ENCODE measurements around the gene ZNF354B.
"Not testable (repeated sequence)": the region's sequence is repeated elsewhere in the genome, so short reads cannot be mapped to it uniquely, and the experiment has no call there.

Gene ZNF354B

GRCh38 chr5:178860615-178861014 is 862 bp downstream of the ZNF354B start:
- Histone ChIP-seq H3K36me3 (replicated peaks in 1 of 2; ENCODE audit: control insufficient read depth in 2 of 2, insufficient read depth in 2 of 2, low read length in 2 of 2) (peaks cover 2 to 43% of the 10 kb centered on the region in 2 donors), H3K4me3 (ENCODE audit: low read length in 2 of 2) (peak overlapping the region in 1 of 2 donors; percentile 62), H2AFZ (ENCODE audit: low read length) (peak overlapping the region; percentile 80), H3K4me2 (ENCODE audit: insufficient read depth, low read length, poor library complexity, severe bottlenecking) (peak overlapping the region; percentile 69), H3K9me3 (replicated peaks in 1 of 2; ENCODE audit: control insufficient read depth in 2 of 2, insufficient read depth in 1 of 2, low read depth in 1 of 2, low read length in 2 of 2) (peaks cover 2 to 50% of the 10 kb centered on the region in 2 donors)
- not testable (repeated sequence) for H3K23ac ChIP-seq (ENCODE audit: low read depth, low read length, poor library complexity); H2BK12ac ChIP-seq (ENCODE audit: low read length); H2BK120ac ChIP-seq (ENCODE audit: low read depth, low read length); H4K8ac ChIP-seq (ENCODE audit: low read depth, low read length); H3K4me1 ChIP-seq (ENCODE audit: control insufficient read depth in 2 of 2, insufficient read depth in 1 of 2, low read depth in 1 of 2, low read length in 2 of 2); H2BK5ac ChIP-seq (ENCODE audit: low read length); H3K27ac ChIP-seq (replicated peaks; ENCODE audit: low read length); H3K79me1 ChIP-seq (ENCODE audit: low read depth, low read length); H3K27me3 ChIP-seq (ENCODE audit: control insufficient read depth in 3 of 3, insufficient read depth in 3 of 3, low read depth in 1 of 3, low read length in 3 of 3); H2BK15ac ChIP-seq (ENCODE audit: low read length); H3K9ac ChIP-seq (ENCODE audit: low read depth, low read length, poor library complexity); H3K4ac ChIP-seq (ENCODE audit: low read length); H3K18ac ChIP-seq (ENCODE audit: low read length); H4K91ac ChIP-seq (ENCODE audit: low read depth, low read length, poor library complexity); H2AK5ac ChIP-seq (ENCODE audit: low read depth, low read length); DNase-seq (ENCODE audit: low spot score); H3K14ac ChIP-seq (ENCODE audit: low read length)
- no CpG with 5 or more reads among the region's 31 CpGs for WGBS, 2 donors (ENCODE audit: extremely low coverage in 2 of 2, insufficient read length in 2 of 2, insufficient replicate concordance in 1 of 2)

DNA sequence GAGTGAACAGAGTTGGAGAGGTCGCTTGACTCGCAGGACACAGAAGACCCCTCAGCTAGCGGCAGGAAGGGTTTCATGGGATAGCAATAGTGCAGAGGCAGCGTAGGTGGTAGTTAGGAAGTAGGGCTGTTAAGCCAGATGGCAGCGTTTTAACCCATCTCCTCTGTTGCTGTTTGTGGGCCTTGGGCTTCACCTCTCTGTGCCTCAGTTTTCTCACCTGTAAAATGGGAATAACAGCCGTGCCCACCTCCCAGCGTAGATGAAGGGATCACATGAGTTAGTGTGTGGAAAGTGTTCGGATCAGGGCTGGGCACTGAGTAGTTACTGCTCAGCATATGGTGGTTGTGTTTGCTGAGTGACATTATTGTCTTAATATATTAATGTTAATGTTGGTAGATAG is 1.9 kb downstream of the ZNF354B start:
- Histone ChIP-seq H3K4me3 (ENCODE audit: low read length in 2 of 2) (peak overlapping the region in 1 of 2 donors; percentile 29), H3K27me3 (ENCODE audit: control insufficient read depth in 3 of 3, insufficient read depth in 3 of 3, low read depth in 1 of 3, low read length in 3 of 3) (no peaks in the 10 kb centered on the region), H4K91ac (ENCODE audit: low read depth, low read length, poor library complexity) (no peak overlapping the region), H2BK5ac (ENCODE audit: low read length) (no peak overlapping the region), H3K79me1 (ENCODE audit: low read depth, low read length) (peaks cover 2% of the 10 kb centered on the region), H3K9ac (ENCODE audit: low read depth, low read length, poor library complexity) (no peak overlapping the region), H3K4ac (ENCODE audit: low read length) (no peak overlapping the region), H3K4me2 (ENCODE audit: insufficient read depth, low read length, poor library complexity, severe bottlenecking) (no peak overlapping the region), H3K9me3 (replicated peaks in 1 of 2; ENCODE audit: control insufficient read depth in 2 of 2, insufficient read depth in 1 of 2, low read depth in 1 of 2, low read length in 2 of 2) (peaks cover 2 to 61% of the 10 kb centered on the region in 2 donors), H3K4me1 (ENCODE audit: control insufficient read depth in 2 of 2, insufficient read depth in 1 of 2, low read depth in 1 of 2, low read length in 2 of 2) (peaks cover 0 to 5% of the 10 kb centered on the region in 2 donors), H2AK5ac (ENCODE audit: low read depth, low read length) (no peak overlapping the region), H3K14ac (ENCODE audit: low read length) (no peak overlapping the region), H3K18ac (ENCODE audit: low read length) (no peak overlapping the region), H4K8ac (ENCODE audit: low read depth, low read length) (no peak overlapping the region), H2AFZ (ENCODE audit: low read length) (no peak overlapping the region), H2BK15ac (ENCODE audit: low read length) (no peak overlapping the region), H2BK120ac (ENCODE audit: low read depth, low read length) (no peak overlapping the region), H3K36me3 (replicated peaks in 1 of 2; ENCODE audit: control insufficient read depth in 2 of 2, insufficient read depth in 2 of 2, low read length in 2 of 2) (peaks cover 6 to 53% of the 10 kb centered on the region in 2 donors), H3K23ac (ENCODE audit: low read depth, low read length, poor library complexity) (no peak overlapping the region), H2BK12ac (ENCODE audit: low read length) (no peak overlapping the region), H3K27ac (replicated peaks; ENCODE audit: low read length) (no peak overlapping the region)
- DNase-seq (ENCODE audit: low spot score) = no peak
- WGBS, 2 donors (ENCODE audit: extremely low coverage in 2 of 2, insufficient read length in 2 of 2, insufficient replicate concordance in 1 of 2) = no CpG with 5 or more reads among the region's 8 CpGs

GRCh38 chr5:178866946-178867345 is 7.2 kb downstream of the ZNF354B start:
- no CpG with 5 or more reads among the region's 4 CpGs for WGBS, 2 donors (ENCODE audit: extremely low coverage in 2 of 2, insufficient read length in 2 of 2, insufficient replicate concordance in 1 of 2)
- Histone ChIP-seq H3K9me3 (replicated peaks in 1 of 2; ENCODE audit: control insufficient read depth in 2 of 2, insufficient read depth in 1 of 2, low read depth in 1 of 2, low read length in 2 of 2) (peaks cover 4 to 80% of the 10 kb centered on the region in 2 donors), H3K27me3 (ENCODE audit: control insufficient read depth in 3 of 3, insufficient read depth in 3 of 3, low read depth in 1 of 3, low read length in 3 of 3) (no peaks in the 10 kb centered on the region), H3K14ac (ENCODE audit: low read length) (no peak overlapping the region), H3K23ac (ENCODE audit: low read depth, low read length, poor library complexity) (no peak overlapping the region), H3K36me3 (replicated peaks in 1 of 2; ENCODE audit: control insufficient read depth in 2 of 2, insufficient read depth in 2 of 2, low read length in 2 of 2) (peaks cover 20 to 91% of the 10 kb centered on the region in 2 donors), H2BK120ac (ENCODE audit: low read depth, low read length) (no peak overlapping the region), H2BK15ac (ENCODE audit: low read length) (no peak overlapping the region), H4K91ac (ENCODE audit: low read depth, low read length, poor library complexity) (no peak overlapping the region), H2BK12ac (ENCODE audit: low read length) (no peak overlapping the region), H3K79me1 (ENCODE audit: low read depth, low read length) (peaks cover 3% of the 10 kb centered on the region), H3K18ac (ENCODE audit: low read length) (no peak overlapping the region), H2AK5ac (ENCODE audit: low read depth, low read length) (no peak overlapping the region), H3K4ac (ENCODE audit: low read length) (no peak overlapping the region), H3K4me3 (ENCODE audit: low read length in 2 of 2) (no peak overlapping the region), H2AFZ (ENCODE audit: low read length) (no peak overlapping the region), H2BK5ac (ENCODE audit: low read length) (no peak overlapping the region), H3K27ac (replicated peaks; ENCODE audit: low read length) (no peak overlapping the region), H4K8ac (ENCODE audit: low read depth, low read length) (no peak overlapping the region), H3K4me2 (ENCODE audit: insufficient read depth, low read length, poor library complexity, severe bottlenecking) (no peak overlapping the region), H3K9ac (ENCODE audit: low read depth, low read length, poor library complexity) (no peak overlapping the region), H3K4me1 (ENCODE audit: control insufficient read depth in 2 of 2, insufficient read depth in 1 of 2, low read depth in 1 of 2, low read length in 2 of 2) (peaks cover 0 to 2% of the 10 kb centered on the region in 2 donors)
- DNase-seq (ENCODE audit: low spot score) = no peak

DNA sequence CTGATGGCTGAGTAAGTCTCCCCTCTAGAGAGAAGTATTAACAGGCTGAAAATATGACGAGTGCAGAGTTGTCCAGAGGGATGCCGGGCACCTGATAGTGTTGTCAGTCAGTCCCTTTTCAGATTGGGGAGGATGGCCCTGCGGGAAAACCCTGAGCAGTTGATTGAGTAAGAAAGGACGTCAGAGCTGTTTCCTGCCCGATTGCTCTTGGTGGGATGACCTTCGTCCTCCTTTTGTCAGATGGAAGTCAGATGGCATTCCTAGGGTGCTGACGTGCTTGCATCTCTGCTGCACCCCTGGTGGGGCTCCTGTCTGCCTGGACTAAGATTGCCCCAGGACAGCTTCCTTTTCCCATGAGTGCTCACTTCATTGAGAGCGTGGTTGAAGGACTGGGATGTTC is 9.8 kb downstream of the ZNF354B start:
- Histone ChIP-seq H3K9ac (ENCODE audit: low read depth, low read length, poor library complexity) (no peak overlapping the region), H3K4ac (ENCODE audit: low read length) (no peak overlapping the region), H4K91ac (ENCODE audit: low read depth, low read length, poor library complexity) (no peak overlapping the region), H3K4me1 (ENCODE audit: control insufficient read depth in 2 of 2, insufficient read depth in 1 of 2, low read depth in 1 of 2, low read length in 2 of 2) (no peaks in the 10 kb centered on the region), H2AK5ac (ENCODE audit: low read depth, low read length) (no peak overlapping the region), H3K36me3 (replicated peaks in 1 of 2; ENCODE audit: control insufficient read depth in 2 of 2, insufficient read depth in 2 of 2, low read length in 2 of 2) (peaks cover 24 to 93% of the 10 kb centered on the region in 2 donors), H3K23ac (ENCODE audit: low read depth, low read length, poor library complexity) (no peak overlapping the region), H2BK12ac (ENCODE audit: low read length) (no peak overlapping the region), H3K4me2 (ENCODE audit: insufficient read depth, low read length, poor library complexity, severe bottlenecking) (no peak overlapping the region), H3K9me3 (replicated peaks in 1 of 2; ENCODE audit: control insufficient read depth in 2 of 2, insufficient read depth in 1 of 2, low read depth in 1 of 2, low read length in 2 of 2) (peaks cover 8 to 83% of the 10 kb centered on the region in 2 donors), H2AFZ (ENCODE audit: low read length) (no peak overlapping the region), H3K18ac (ENCODE audit: low read length) (no peak overlapping the region), H3K27me3 (ENCODE audit: control insufficient read depth in 3 of 3, insufficient read depth in 3 of 3, low read depth in 1 of 3, low read length in 3 of 3) (no peaks in the 10 kb centered on the region), H3K14ac (ENCODE audit: low read length) (no peak overlapping the region), H2BK15ac (ENCODE audit: low read length) (no peak overlapping the region), H2BK5ac (ENCODE audit: low read length) (no peak overlapping the region), H3K4me3 (ENCODE audit: low read length in 2 of 2) (no peak overlapping the region), H4K8ac (ENCODE audit: low read depth, low read length) (no peak overlapping the region), H3K79me1 (ENCODE audit: low read depth, low read length) (peaks cover 3% of the 10 kb centered on the region), H3K27ac (replicated peaks; ENCODE audit: low read length) (no peak overlapping the region), H2BK120ac (ENCODE audit: low read depth, low read length) (no peak overlapping the region)
- no peak for DNase-seq (ENCODE audit: low spot score)
- WGBS, 2 donors (ENCODE audit: extremely low coverage in 2 of 2, insufficient read length in 2 of 2, insufficient replicate concordance in 1 of 2) = no CpG with 5 or more reads among the region's 8 CpGs

Measured in neuronal stem cell (in vitro differentiated cells).